MM.1S (cell line): ENCODE data around the gene PTPN12.

Experiments used
- CTCF ChIP-seq: fragments of 300-600 bp; sonication (generic); IDR thresholded peaks from 2 replicates; pipeline ENCODE4 v1.5.1; 2016; ENCODE audit warnings: antibody characterized with exemption, low read length, mixed read lengths
- EZH2 ChIP-seq: fragments of 300-600 bp; sonication (generic); optimal IDR thresholded peaks from 2 replicates; pipeline ENCODE3; 2017; ENCODE audit warnings: low read depth, mild to moderate bottlenecking, antibody characterized with exemption, low read length, mixed read lengths

DNA sequence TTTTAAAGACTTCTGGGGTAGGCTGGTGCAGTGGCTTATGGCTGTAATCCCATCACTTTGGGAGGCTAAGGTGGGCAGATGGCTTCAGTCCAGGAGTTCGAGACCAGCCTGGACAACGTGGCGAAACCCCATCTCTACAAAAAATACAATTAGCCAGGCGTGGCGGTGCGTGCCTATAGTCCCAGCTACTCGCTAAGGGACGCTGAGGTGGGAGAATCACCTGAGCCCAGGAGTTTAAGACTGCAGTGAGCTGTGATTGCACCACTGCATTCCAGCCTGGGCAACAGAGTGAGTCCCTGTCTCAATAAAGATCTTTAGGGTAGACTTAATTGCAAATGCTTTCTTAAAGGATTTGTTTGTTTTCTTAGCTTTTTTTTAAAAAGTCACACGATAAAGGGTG lies 29.3 kb downstream of the PTPN12 start:
- TF ChIP-seq CTCF (no peak), EZH2 (no peak)
